NB4 (cell line): ENCODE measurements around the gene BTBD16.

Experiments used
- DNase-seq: peaks from one replicate; pipeline ENCODE4 v3.0.0; 2010; ENCODE audit warnings: low read depth
- H3K4me3 ChIP-seq: one replicate; pipeline ENCODE4 v1.5.1; 2011; ENCODE audit warnings: mild to moderate bottlenecking, low read depth, low read length, moderate library complexity
- CTCF ChIP-seq: IDR thresholded peaks from one replicate; pipeline ENCODE4 v1.5.1; 2012; ENCODE audit warnings: low read depth, low read length
- MAX ChIP-seq: IDR thresholded peaks from 2 replicates; pipeline ENCODE4 v1.6.1; 2011; ENCODE audit warnings: low read depth, low read length
- MYC ChIP-seq: IDR thresholded peaks from 2 replicates; pipeline ENCODE4 v1.6.1; 2011; ENCODE audit warnings: low read depth, low read length
- POLR2A ChIP-seq: IDR thresholded peaks from 2 replicates; pipeline ENCODE4 v1.6.1; 2011; ENCODE audit warnings: mild to moderate bottlenecking; ENCODE audit not compliant: insufficient read length; ENCODE audit errors: extremely low read depth

Gene BTBD16

GRCh38 chr10:122362031-122362592 is 91.0 kb downstream of the BTBD16 start:
- no peak for DNase-seq
- TF ChIP-seq MAX (no peak), CTCF (no peak), POLR2A (no peak)
- H3K4me3 ChIP-seq = no peak overlapping the region

DNA sequence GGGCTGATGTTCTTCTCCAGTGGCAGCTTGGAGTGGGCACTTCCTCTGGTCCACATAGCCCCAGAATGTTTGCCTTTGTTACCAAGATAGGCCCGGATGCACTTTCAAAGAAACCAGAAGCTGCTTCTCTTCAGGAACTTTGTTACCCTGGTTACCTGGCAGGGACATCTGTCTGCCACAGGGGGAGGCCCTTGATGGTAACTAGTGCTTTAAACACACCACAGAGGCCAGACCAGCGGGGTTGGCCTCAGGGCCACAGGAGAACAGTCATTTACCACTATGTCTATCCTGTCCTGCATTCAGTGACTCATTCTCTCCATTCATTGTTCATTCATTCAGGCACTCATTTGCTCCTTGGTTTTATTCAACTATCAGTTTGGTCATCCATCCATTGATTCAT is 91.5 kb downstream of the BTBD16 start:
- TF ChIP-seq CTCF = no peak
- TF ChIP-seq POLR2A = no peak
- TF ChIP-seq MAX = no peak
- TF ChIP-seq MYC = no peak
- H3K4me3 ChIP-seq = no peak overlapping the region
- DNase-seq = no peak

DNA sequence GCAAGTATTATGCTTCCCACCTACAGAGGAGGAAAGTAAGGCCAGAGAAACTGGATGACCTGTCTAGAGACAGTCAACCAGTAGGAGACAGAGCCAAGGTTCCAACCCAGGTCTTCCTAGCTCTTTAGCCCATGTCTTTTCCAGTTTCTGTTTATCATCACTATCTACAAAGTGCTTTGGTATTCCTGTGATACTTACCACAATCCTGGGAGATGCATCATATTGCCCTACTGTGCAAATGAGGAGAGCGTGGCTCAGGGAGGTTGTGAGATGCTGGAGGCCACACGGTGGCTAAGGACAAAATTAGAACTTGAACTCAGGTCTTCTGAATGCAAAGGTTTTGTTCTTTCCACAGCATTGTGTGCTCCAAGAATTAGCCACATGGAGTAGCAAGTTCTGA is 92.2 kb downstream of the BTBD16 start:
- TF ChIP-seq POLR2A (no peak), MAX (no peak), MYC (no peak), CTCF (no peak)
- H3K4me3 ChIP-seq = no peak overlapping the region
- DNase-seq = no peak

GRCh38 chr10:122363722-122364463 is 92.8 kb downstream of the BTBD16 start:
- no peak overlapping the region for H3K4me3 ChIP-seq
- no peak for DNase-seq
- TF ChIP-seq MYC (no peak), CTCF (no peak), POLR2A (no peak), MAX (no peak)

DNA sequence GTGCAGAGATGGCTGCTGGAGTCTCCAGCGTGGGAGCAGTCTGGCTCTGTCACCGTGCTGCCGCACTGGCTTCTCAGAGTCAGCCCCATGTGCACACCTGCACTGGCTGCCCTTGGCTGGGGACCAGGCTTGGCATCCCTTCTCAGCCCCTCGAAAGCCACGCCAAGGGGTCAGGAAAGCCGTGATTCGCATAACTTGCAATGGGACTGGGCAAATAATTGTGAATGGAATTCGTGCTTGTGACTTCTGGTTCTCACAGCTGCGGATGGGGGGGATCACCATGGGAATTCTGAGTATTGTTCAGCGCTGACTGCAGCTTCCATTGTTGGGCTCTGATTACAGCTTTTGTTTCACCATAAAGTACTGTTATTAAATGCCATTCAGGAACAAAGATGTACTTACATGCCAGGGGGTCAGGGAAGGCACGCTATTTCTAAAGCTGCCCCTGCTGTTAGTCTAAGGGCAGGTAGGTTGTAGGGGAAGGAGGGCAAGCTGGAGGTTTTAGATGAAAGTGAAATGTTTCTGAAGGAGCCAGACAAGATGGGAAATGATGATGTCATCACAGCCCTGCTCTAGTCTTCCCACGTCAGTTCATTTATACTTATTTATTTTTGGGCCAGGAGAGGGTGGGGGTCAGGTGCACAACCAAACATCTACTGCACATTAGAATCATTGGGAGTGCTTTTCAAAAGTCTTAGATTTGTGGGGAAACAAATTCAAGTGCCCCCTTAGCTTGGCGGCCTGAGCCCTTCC is 97.6 kb downstream of the BTBD16 start:
- no peak for TF ChIP-seq MAX
- no peak for TF ChIP-seq MYC
- no peak for TF ChIP-seq POLR2A
- no peak for TF ChIP-seq CTCF
- DNase-seq = no peak
- H3K4me3 ChIP-seq = no peak overlapping the region
